Calu3 (cell line): Measurements from ENCODE around the gene ENDOU. TPM values are rescaled to one million over a fixed set of nuclear protein-coding genes. Genes with fewer than 3 reads are reported as not detected.

Source experiments
- BruUV-seq: library from RNA; stranded (reverse); fragments of 400-500 nt; replicated peaks from 2 replicates; lab custom pipeline; 2021; lab: Mats Ljungman, UMichigan
- CTCF ChIA-PET: fragments of 300-600 bp; sonication (Branson Sonifier 250); formaldehyde crosslinking; loops from one replicate; lab custom pipeline; 2022; ENCODE audit warnings: antibody characterized with exemption; lab: Charles Lee
- DNase-seq: peaks from one replicate; pipeline ENCODE4 v3.0.0; 2022
- H3K27ac Mint-ChIP-seq: one replicate; pipeline ENCODE4 v1.8.0; 2022; ENCODE audit warnings: mixed read lengths; ENCODE audit not compliant: unreplicated experiment
- H3K27me3 Mint-ChIP-seq: one replicate; pipeline ENCODE4 v1.8.0; 2022; ENCODE audit warnings: mixed read lengths; ENCODE audit not compliant: unreplicated experiment
- H3K36me3 Mint-ChIP-seq: one replicate; pipeline ENCODE4 v1.8.0; 2022; ENCODE audit warnings: mild to moderate bottlenecking, moderate library complexity, mixed read lengths; ENCODE audit not compliant: insufficient read depth, unreplicated experiment
- H3K4me1 Mint-ChIP-seq: one replicate; pipeline ENCODE4 v1.8.0; 2022; ENCODE audit warnings: mild to moderate bottlenecking, low read depth, mixed read lengths; ENCODE audit not compliant: unreplicated experiment
- H3K4me3 Mint-ChIP-seq: one replicate; pipeline ENCODE4 v1.8.0; 2022; ENCODE audit warnings: mild to moderate bottlenecking, low read depth, moderate library complexity, mixed read lengths; ENCODE audit not compliant: unreplicated experiment
- H3K9me3 Mint-ChIP-seq: one replicate; pipeline ENCODE4 v1.8.0; 2022; ENCODE audit warnings: low read depth, mixed read lengths; ENCODE audit not compliant: unreplicated experiment
- intact Hi-C: fragments of 100-400 bp; cut with micrococcal nuclease; formaldehyde crosslinking; loops from one replicate; pipeline ENCODE4 v1.10.0; 2022; ENCODE audit not compliant: unreplicated experiment
- total RNA-seq: library from RNA; stranded (reverse); gene quantifications from 2 replicates; pipeline ENCODE4 v1.2.3, GENCODE V29; 2022
- TF ChIP-seq, protein P1 (sequence below): fragments of 200-600 bp; IDR thresholded peaks from one replicate; pipeline ENCODE4 v1.8.0; 2022; ENCODE audit warnings: antibody characterized with exemption; ENCODE audit not compliant: unreplicated experiment

The ENDOU gene
- total RNA-seq, 1 experiment from 2014 or later = not detected

DNA sequence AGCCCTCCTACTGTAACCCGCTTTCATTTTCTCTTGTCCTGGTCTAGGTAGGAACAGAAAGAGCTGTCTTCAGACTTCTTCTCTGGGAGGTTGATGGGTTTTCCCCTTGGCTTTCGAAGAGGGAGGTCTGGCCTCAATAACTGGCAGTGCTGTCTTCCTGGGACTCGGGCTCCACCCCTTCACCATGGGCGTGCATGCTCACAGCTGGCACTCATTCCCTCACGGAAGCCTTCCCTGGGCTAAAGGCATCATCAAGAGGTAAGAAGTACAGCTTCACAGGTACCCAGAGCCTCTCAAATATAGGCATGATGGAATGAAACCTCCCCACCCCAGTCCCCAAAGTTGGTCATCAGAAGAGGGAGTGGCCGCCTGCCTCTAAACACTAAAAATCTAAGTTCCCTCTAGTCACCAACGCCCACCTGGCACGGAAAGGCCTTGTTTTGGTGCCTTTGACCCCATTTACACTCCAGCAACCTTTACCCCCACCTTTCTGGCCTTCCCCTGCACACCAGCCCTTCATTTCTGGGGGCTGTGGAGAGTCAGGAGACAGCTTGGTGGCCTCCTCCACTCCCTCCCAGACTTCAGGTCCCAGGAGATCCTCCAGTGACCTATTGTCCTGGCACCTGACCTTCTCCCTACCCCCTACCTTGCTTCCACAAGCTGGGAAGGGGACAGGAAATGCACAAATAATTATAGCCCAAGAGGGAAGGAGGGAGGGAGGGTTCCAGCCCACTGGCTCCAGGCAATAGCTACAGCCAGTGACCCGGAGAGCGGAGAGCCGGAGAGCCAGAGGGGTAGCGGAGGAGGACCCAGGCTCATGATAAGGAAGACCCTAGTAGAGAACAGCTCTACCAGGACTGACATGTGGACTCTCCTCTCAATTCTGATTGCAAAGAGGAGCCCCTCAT lies 30.6 kb upstream of the ENDOU start:
- Mint-ChIP-seq H3K36me3 (peaks cover 25% of the 10 kb centered on the region), H3K27ac (peak overlapping the region; percentile 59), H3K4me1 (peaks cover 51% of the 10 kb centered on the region), H3K4me3 (peak overlapping the region; percentile 18), H3K9me3 (no peaks in the 10 kb centered on the region), H3K27me3 (no peaks in the 10 kb centered on the region)
- DNase-seq = peak; percentile 50
- CTCF ChIA-PET = interaction anchor here (1.5 to 3.3 kb wide), 3 partner anchors 12 to 41 kb away, joined by 3 to 21 read pairs (median 13); no protein-coding TSS in a partner anchor
- intact Hi-C loops = no loop called here
- TF ChIP-seq, protein P1, sequence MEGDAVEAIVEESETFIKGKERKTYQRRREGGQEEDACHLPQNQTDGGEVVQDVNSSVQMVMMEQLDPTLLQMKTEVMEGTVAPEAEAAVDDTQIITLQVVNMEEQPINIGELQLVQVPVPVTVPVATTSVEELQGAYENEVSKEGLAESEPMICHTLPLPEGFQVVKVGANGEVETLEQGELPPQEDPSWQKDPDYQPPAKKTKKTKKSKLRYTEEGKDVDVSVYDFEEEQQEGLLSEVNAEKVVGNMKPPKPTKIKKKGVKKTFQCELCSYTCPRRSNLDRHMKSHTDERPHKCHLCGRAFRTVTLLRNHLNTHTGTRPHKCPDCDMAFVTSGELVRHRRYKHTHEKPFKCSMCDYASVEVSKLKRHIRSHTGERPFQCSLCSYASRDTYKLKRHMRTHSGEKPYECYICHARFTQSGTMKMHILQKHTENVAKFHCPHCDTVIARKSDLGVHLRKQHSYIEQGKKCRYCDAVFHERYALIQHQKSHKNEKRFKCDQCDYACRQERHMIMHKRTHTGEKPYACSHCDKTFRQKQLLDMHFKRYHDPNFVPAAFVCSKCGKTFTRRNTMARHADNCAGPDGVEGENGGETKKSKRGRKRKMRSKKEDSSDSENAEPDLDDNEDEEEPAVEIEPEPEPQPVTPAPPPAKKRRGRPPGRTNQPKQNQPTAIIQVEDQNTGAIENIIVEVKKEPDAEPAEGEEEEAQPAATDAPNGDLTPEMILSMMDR = no peak
- no TSS peak for BruUV-seq

DNA sequence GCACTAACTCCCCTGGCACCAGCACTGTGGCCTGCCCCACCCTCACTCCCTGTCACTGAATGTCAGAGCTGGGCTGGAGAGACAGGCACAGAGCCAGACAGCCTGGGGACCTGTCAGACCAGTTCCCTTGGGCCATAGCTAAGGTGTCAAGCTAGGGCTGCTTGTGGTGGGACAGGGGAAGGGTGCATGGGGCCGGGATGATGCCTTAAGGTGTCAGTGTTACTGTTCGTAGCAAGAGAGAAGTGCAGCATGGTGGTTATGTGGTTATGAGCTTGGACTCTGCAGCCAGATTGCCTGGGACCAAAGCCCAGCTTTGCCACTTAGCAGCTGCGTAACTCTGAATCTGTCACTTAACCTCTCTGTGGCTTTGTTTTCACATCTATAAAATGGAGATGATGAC lies 29.6 kb upstream of the ENDOU start:
- intact Hi-C loops = no loop called here
- TF ChIP-seq, protein P1 = no peak
- CTCF ChIA-PET = interaction anchor here (0.7 to 3.3 kb wide), 6 partner anchors 11 to 39 kb away, joined by 3 to 21 read pairs (median 6); no protein-coding TSS in a partner anchor
- H3K27ac Mint-ChIP-seq = peak overlapping the region; percentile 59
- peaks cover 25% of the 10 kb centered on the region for H3K36me3 Mint-ChIP-seq
- DNase-seq = peak; percentile 85
- BruUV-seq = no TSS peak
- H3K4me3 Mint-ChIP-seq = peak overlapping the region; percentile 18
- H3K9me3 Mint-ChIP-seq = no peaks in the 10 kb centered on the region
- no peaks in the 10 kb centered on the region for H3K27me3 Mint-ChIP-seq
- H3K4me1 Mint-ChIP-seq = peaks cover 51% of the 10 kb centered on the region

DNA sequence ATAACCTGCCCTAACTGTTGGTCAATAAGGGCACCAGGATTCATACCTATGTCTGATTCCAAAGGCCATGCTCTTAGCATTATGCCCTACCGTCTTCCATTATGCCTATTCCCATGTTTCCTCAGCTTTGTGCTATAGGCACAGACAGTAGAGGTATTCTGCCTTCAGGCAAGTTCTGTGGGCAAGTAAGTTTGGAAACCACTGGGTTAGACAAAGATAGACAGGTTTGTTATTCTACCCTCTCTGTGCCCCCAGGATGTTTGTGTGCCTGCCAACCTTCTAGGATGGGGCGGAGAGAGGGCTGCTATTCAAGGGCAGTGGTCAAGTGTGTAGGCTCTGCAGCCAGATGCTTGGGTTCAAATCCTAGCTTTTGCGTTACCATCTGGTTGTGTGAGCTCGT lies 28.8 kb upstream of the ENDOU start:
- Mint-ChIP-seq H3K4me3 (peak overlapping the region; percentile 18), H3K9me3 (no peaks in the 10 kb centered on the region), H3K4me1 (peaks cover 51% of the 10 kb centered on the region), H3K27me3 (no peaks in the 10 kb centered on the region), H3K36me3 (peaks cover 23% of the 10 kb centered on the region), H3K27ac (peak overlapping the region; percentile 68)
- CTCF ChIA-PET = interaction anchor here (1.2 to 3.3 kb wide), 3 partner anchors 10 to 13 kb away, joined by 3 to 21 read pairs (median 13); no protein-coding TSS in a partner anchor
- no peak for DNase-seq
- BruUV-seq = TSS peak; percentile 74
- intact Hi-C loops = no loop called here
- TF ChIP-seq, protein P1 = no peak

DNA sequence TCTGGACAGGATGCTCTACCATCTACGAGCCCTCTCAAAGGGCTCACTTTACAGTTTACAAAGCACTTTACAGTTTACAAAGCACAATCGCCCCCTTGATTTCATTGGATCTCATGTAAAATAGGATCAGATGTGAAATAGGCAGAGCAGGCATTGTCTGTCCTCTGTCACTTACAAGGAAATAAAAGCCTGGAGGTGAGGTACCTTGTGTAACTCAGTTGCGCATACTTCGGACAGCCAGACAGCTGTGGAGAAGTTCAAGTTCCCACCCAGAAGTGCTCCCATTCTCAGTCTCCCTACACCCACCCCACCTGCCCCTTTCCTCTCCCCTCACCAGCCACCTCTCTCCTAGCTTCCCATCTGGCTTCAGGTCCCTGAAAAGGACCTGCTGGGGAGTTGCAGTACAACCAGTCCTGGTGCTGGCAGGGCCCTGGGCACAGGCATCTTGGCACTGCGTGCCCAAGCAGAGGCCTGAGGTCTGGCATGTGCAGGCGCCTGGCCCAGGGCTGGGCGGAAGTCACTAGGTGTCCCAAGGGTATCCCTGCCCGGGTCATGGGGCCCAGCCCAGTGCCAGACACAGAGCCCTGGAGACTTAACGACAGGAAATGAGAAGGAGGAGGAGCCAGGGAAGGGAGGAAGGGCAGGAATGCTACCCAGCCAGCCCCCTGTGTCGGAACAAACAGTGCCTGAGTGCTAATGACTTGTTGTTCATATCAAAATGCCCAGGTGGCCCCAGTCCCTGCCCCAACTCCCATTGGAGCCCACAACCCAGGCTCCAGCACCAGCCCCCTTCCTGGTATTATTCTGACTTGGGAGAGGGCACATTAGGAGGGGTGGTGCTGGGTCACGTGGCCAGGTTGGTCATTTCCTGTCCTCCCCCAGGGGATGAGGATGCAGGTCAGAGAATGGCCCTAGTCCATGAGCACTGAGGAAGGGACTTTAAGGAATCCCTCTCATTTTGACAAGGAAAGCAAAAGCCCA lies 28.0 kb upstream of the ENDOU start:
- Mint-ChIP-seq H3K4me1 (peaks cover 51% of the 10 kb centered on the region), H3K27ac (peak overlapping the region; percentile 68), H3K36me3 (peaks cover 19% of the 10 kb centered on the region), H3K27me3 (no peaks in the 10 kb centered on the region), H3K4me3 (peak overlapping the region; percentile 42), H3K9me3 (no peaks in the 10 kb centered on the region)
- TF ChIP-seq, protein P1 = no peak
- peak; percentile 65 for DNase-seq
- CTCF ChIA-PET = interaction anchor here (1.2 to 3.3 kb wide), 2 partner anchors 12 to 13 kb away, joined by 3 to 21 read pairs; no protein-coding TSS in a partner anchor
- no TSS peak for BruUV-seq
- intact Hi-C loops = no loop called here
